ENCODE data around the gene ZBTB38. TPM values are rescaled to one million over a fixed set of nuclear protein-coding genes. Genes with fewer than 3 reads are reported as not detected.

The ZBTB38 gene
- total RNA-seq, 1 donor from 2014 or later: 101 TPM

- Histone ChIP-seq H3K4me3 (no peak overlapping the region), H3K36me3 (no peaks in the 10 kb centered on the region), H3K27me3 (no peaks in the 10 kb centered on the region), H3K9me3 (no peaks in the 10 kb centered on the region), H3K4me1 (no peaks in the 10 kb centered on the region), H3K27ac (no peak overlapping the region)
- intact Hi-C loops (cut with DNase I): no loop called here
- DNase-seq (ENCODE audit: low spot score in 2 of 2): no peak
- TF ChIP-seq, protein P1, sequence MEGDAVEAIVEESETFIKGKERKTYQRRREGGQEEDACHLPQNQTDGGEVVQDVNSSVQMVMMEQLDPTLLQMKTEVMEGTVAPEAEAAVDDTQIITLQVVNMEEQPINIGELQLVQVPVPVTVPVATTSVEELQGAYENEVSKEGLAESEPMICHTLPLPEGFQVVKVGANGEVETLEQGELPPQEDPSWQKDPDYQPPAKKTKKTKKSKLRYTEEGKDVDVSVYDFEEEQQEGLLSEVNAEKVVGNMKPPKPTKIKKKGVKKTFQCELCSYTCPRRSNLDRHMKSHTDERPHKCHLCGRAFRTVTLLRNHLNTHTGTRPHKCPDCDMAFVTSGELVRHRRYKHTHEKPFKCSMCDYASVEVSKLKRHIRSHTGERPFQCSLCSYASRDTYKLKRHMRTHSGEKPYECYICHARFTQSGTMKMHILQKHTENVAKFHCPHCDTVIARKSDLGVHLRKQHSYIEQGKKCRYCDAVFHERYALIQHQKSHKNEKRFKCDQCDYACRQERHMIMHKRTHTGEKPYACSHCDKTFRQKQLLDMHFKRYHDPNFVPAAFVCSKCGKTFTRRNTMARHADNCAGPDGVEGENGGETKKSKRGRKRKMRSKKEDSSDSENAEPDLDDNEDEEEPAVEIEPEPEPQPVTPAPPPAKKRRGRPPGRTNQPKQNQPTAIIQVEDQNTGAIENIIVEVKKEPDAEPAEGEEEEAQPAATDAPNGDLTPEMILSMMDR (IDR thresholded peaks at IDR 0.05): no peak
Observed at GRCh38 chr3:141326123-141326522, 42.2 kb upstream of the ZBTB38 start.

GRCh38 chr3:141326626-141327025 is 41.7 kb upstream of the ZBTB38 start:
- Histone ChIP-seq H3K9me3 (no peaks in the 10 kb centered on the region), H3K27me3 (no peaks in the 10 kb centered on the region), H3K36me3 (no peaks in the 10 kb centered on the region), H3K4me3 (no peak overlapping the region), H3K27ac (no peak overlapping the region), H3K4me1 (no peaks in the 10 kb centered on the region)
- no peak for DNase-seq (ENCODE audit: low spot score in 2 of 2)
- intact Hi-C loops (cut with DNase I): no loop called here
- TF ChIP-seq, protein P1 (IDR thresholded peaks at IDR 0.05): no peak

DNA sequence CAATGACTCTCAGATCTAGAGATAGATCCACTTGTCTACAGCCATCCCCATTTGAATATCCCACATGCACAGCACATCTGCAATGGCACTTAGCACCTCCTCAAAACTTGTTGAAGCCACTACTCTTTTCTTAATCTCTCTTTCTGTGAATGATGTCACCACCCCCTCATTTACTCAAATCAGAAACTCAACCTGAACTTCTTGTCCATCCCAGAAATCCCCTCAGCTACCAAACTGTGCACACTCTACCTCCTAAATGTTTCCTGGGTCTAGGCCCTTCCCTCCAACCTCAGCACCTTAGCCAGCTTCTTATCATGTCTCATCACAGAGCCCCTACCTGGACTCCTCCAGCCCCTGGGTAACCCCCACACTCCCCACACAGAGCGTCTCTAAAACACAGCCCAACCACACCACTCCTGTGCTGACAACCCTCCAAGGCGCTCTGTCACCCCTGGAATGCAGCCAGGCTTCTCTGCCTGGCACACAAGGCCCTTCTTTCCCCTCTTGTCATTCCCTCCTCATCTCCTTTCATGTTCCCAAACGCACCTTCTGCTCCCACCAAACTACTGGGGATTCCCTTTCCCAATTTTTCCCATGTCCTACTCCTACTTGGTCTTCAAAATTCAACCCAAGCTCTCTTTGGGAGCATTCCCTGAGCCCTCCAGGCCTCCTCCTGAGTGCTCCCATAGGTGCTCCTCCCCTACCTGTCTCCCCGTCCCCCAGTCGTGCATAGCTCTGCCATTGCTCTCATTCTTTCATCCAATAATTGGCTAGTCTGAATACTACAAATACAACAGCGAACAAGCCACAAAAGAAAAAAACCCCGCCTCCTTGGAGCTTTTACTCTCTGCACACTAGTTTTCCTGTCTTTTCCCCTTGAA is 39.8 kb upstream of the ZBTB38 start:
- TF ChIP-seq, protein P1 (IDR thresholded peaks at IDR 0.05): no peak
- Histone ChIP-seq H3K4me1 (peaks cover 0 to 2% of the 10 kb centered on the region in 2 donors), H3K27ac (no peak overlapping the region), H3K36me3 (no peaks in the 10 kb centered on the region), H3K9me3 (no peaks in the 10 kb centered on the region), H3K27me3 (no peaks in the 10 kb centered on the region), H3K4me3 (no peak overlapping the region)
- intact Hi-C loops (cut with DNase I): no loop called here
- no peak for DNase-seq (ENCODE audit: low spot score in 2 of 2)

GRCh38 chr3:141330235-141330634 is 38.1 kb upstream of the ZBTB38 start:
- TF ChIP-seq, protein P1 (IDR thresholded peaks at IDR 0.05): no peak
- DNase-seq (ENCODE audit: low spot score in 2 of 2): no peak
- H3K27me3 ChIP-seq: no peaks in the 10 kb centered on the region
- no peaks in the 10 kb centered on the region for H3K9me3 ChIP-seq
- H3K4me1 ChIP-seq: peaks cover 0 to 2% of the 10 kb centered on the region in 2 donors
- intact Hi-C loops (cut with DNase I): no loop called here
- H3K27ac ChIP-seq: no peak overlapping the region
- no peak overlapping the region for H3K4me3 ChIP-seq
- no peaks in the 10 kb centered on the region for H3K36me3 ChIP-seq

- Histone ChIP-seq H3K9me3 (no peaks in the 10 kb centered on the region), H3K4me1 (peaks cover 0 to 2% of the 10 kb centered on the region in 2 donors), H3K27me3 (no peaks in the 10 kb centered on the region), H3K4me3 (no peak overlapping the region), H3K36me3 (no peaks in the 10 kb centered on the region), H3K27ac (no peak overlapping the region)
- TF ChIP-seq, protein P1 (IDR thresholded peaks at IDR 0.05): no peak
- intact Hi-C loops (cut with DNase I): no loop called here
- no peak for DNase-seq (ENCODE audit: low spot score in 2 of 2)
Observed at GRCh38 chr3:141330718-141331376, 37.5 kb upstream of the ZBTB38 start.

All from ascending aorta (tissue), 2 donors.